Spinal cord (tissue), 10 donors: ENCODE data around the gene PHACTR3. TPM values are rescaled to one million over a fixed set of nuclear protein-coding genes. Genes with fewer than 3 reads are reported as not detected.

ENCODE experiments used
- DNase-seq, 6 donors: peaks; one replicate each; pipeline versions ENCODE4 v3.0.0 to v3.0.0-alpha.2; 2013 to 2015; ENCODE audit warnings: low spot score in 6 of 6, low read depth in 4 of 6
- H3K27ac ChIP-seq: one replicate; pipeline ENCODE4 v1.5.1; 2013; ENCODE audit warnings: low read depth, low read length, control low read depth
- H3K27me3 ChIP-seq: one replicate; pipeline ENCODE4 v1.6.1; 2013; ENCODE audit warnings: low read length; ENCODE audit not compliant: control insufficient read depth, insufficient read depth
- H3K36me3 ChIP-seq: one replicate; pipeline ENCODE4 v1.6.1; 2013; ENCODE audit warnings: low read length; ENCODE audit not compliant: control insufficient read depth, insufficient read depth
- H3K4me1 ChIP-seq: one replicate; pipeline ENCODE4 v1.6.1; 2013; ENCODE audit warnings: low read length; ENCODE audit not compliant: control insufficient read depth, insufficient read depth
- H3K4me3 ChIP-seq: one replicate; pipeline ENCODE4 v1.5.1; 2013; ENCODE audit warnings: low read depth, low read length, control low read depth
- H3K9me3 ChIP-seq: one replicate; pipeline ENCODE4 v1.6.1; 2013; ENCODE audit warnings: low read length; ENCODE audit not compliant: control insufficient read depth, insufficient read depth
- WGBS: methylation state at CpG from one replicate; pipeline ENCODE4 v1.1.5; 2013; ENCODE audit warnings: missing lambda C conversion rate; ENCODE audit not compliant: insufficient coverage; 5-methylcytosine and 5-hydroxymethylcytosine counted together
- polyA plus RNA-seq, 2 donors: library from polyadenylated mRNA; unstranded; fragments of 120-200 nt; gene quantifications; one replicate each; pipeline ENCODE4 v1.2.1, GENCODE V29; 2013; ENCODE audit not compliant: insufficient read length in 2 of 2
- total RNA-seq, 2 donors: library from RNA; depleted of rRNA in 1 of 2; stranded (reverse); fragments of 120-200 nt in 1 of 2; fragments of >200 nt in 1 of 2; gene quantifications; one replicate each; pipeline versions ENCODE4 v1.2.3 to v1.2.4, GENCODE V29; 2013 to 2014
- donor health status: healthy.

PHACTR3 gene
- total and polyA plus RNA-seq, 4 donors: 23.5 to 97.8 (median 52.6) TPM

DNA sequence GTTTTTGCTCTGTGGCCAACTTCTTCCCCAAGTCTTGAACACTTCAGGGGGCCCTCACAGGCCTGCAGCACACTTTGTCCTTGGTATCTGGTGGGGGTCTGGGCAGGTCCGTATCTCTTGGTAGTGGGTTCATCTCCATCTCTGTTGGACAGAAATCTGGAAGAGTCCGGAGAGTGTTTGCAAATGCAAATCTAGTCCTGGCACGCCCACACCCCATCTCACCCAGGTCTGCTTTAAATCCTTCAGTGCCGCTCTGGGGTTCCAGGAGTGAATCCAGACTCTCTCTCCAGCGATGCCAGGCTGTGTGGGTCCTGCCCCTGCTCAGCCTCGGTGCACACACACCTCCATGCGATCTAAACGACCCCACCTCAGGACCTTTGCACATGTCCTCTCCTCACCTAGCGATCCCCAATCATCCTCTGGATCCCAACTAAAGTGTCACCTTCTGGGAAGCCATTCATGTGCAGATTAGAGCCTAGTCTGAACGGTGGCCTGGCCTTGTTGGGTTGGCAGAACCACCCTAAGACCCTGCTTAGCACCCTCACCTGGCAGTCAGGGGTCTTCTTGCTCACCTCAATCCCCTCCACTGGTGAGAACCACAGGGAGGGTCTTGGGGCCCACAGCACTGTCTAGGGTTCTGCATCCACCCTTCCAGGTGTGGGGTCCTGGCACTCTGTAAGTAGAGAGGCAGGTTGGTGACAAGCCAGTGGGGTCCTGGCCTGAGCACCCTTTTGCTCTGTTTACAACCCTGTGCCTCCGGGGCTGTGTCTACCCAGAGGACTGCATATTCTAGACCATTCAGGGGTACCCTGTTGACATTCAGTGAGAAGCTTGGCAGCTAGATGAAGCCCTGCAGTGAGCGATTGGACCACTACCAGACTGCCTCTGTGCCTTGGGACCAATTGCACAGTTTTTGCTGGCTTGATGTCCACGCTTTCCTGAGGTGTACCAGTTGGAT lies 228.3 kb downstream of the PHACTR3 start:
- Histone ChIP-seq H3K4me3 (no peak overlapping the region), H3K27me3 (no peaks in the 10 kb centered on the region), H3K36me3 (peaks cover 25% of the 10 kb centered on the region), H3K4me1 (peaks cover 44% of the 10 kb centered on the region), H3K27ac (no peak overlapping the region), H3K9me3 (no peaks in the 10 kb centered on the region)
- WGBS: 81% methylated on average over 12 of the region's 13 CpGs
- no peak for DNase-seq

DNA sequence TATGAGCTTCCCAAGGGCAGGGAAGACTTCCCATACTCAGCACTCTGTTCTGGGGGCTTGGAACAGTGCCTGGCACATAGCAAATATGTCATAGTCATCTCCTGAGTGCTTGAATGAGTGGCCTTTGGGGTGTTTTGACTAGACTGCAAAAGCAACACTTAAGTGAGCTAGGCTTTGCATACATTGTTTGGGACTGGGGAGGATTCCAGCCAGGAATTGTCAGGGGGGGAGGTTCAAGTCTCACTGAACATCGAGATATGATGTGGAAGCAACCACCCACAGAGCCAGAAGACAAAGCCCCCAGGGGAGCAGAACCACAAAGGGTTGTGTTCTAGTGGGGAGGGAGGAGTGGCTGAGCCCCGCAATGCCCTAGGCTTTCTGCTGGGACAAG lies 230.7 kb downstream of the PHACTR3 start:
- H3K27me3 ChIP-seq: no peaks in the 10 kb centered on the region
- peak overlapping the region; percentile 59 for H3K27ac ChIP-seq
- peaks cover 14% of the 10 kb centered on the region for H3K36me3 ChIP-seq
- WGBS: no CpG with 5 or more reads among the region's 2 CpGs
- H3K4me1 ChIP-seq: peaks cover 32% of the 10 kb centered on the region
- H3K9me3 ChIP-seq: no peaks in the 10 kb centered on the region
- no peak overlapping the region for H3K4me3 ChIP-seq
- DNase-seq: peak in 2 of 6 donors; percentile 41 to 49

DNA sequence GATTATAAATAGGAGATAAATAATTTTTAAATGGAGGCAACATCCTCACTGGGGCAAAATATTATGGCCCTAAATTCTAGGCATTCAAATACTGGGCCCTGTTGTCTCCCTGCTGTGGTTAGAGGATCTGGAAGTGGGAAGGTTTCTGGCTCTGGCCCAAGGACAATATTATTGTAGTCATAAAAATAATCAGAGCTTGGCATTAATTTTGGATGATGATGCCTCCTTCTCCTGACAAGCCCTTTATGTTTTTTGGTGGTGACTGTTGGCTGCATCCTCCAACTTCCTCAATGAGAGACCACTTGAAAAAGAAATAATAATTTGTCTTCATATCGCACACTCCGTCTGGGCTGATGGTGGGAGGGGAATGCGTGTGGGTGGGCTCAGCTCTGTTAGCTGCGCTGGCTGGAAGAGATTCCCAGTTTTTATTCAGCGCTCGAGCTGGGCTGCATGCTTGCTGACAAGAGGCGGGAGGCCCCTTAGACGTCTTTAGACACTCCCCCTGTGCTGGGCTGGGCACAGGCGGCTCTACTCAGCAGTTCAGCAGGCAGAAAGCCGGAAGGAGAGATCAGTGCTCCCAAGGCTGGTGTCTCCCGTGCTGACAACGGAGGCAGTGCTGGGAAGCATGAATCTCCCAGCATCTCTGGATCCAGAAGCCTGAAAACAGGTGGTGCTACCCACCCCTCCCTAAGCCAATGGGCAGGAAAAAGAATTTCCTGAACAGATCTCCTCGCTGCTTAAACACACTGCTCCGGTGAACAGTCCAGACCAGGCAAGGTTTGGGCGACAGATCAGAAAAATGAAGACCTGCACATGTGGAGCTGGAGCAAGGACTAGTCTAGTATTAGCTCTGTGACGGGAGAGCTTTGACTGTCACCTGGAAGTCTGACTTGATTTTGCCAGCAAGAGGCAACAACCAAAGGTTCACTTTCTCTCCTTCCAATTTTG lies 231.4 kb downstream of the PHACTR3 start:
- Histone ChIP-seq H3K36me3 (peaks cover 14% of the 10 kb centered on the region), H3K9me3 (no peaks in the 10 kb centered on the region), H3K4me1 (peaks cover 28% of the 10 kb centered on the region), H3K27me3 (no peaks in the 10 kb centered on the region), H3K4me3 (peak overlapping the region; percentile 59), H3K27ac (peak overlapping the region; percentile 59)
- 8% methylated on average over 15 of the region's 16 CpGs for WGBS
- DNase-seq: peak in 4 of 6 donors; percentile 35 to 91 (median 62)

DNA sequence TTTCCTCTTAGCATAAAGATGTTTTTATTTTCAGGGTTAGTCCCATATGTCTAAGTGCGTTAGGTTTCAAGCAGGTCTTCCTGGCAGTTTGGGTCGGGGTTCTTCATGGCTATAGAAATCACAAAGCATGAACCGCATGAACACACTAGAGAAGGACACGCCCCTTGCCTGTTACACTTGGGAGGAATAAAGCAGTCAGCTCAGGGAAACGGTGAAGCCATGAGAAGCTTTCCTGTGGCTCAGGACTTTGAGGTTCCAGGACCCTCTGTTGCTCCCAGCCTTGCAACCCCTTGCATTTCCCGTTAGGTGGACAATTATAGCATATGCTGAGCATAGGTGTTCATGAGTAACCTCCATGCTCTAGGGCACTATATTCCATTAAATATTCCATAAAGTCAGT lies 232.4 kb downstream of the PHACTR3 start:
- peaks cover 18% of the 10 kb centered on the region for H3K4me1 ChIP-seq
- peak overlapping the region; percentile 59 for H3K4me3 ChIP-seq
- peak in 1 of 6 donors; percentile 57 for DNase-seq
- H3K9me3 ChIP-seq: no peaks in the 10 kb centered on the region
- WGBS: 12% methylated on average over 4 of the region's 6 CpGs
- peaks cover 8% of the 10 kb centered on the region for H3K36me3 ChIP-seq
- H3K27ac ChIP-seq: no peak overlapping the region
- H3K27me3 ChIP-seq: no peaks in the 10 kb centered on the region

DNA sequence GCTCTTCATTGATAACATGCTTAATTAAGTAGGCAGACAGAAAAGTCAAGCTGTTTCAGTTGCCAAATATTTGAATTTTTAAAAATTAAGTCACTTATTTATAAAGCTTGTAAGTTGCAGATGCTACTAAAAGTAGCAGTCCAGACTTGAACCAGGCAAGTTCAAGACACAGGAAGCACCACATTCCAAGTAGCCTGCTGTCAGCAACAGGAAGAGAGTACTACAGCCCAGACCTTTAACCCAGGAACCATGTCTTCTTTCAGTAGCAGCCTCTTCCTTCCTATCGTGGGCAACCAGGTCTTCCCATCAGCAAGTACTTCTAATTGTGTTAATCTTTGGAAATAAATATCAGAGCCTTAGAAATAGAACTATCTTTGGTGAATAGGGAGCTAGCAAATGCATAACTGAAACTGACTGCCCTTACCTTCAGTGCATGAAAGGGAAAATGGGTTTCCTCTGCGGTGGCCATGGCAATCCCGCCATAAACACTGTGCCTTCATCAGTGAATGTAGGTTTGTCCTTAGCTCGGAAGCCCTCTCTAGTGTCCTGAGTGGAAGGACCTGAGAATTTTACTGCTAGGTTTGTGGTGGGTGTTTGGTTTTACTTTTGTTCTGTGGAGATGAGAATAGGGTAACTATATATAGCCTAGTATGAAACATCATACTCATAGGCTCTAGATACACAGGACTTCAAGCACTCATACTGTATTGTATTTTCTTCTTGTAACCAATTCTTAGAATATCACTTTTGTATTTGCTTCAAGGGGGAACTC lies 233.5 kb downstream of the PHACTR3 start:
- WGBS: 100% methylated on average over 2 of the region's 4 CpGs
- Histone ChIP-seq H3K36me3 (peaks cover 2% of the 10 kb centered on the region), H3K27me3 (no peaks in the 10 kb centered on the region), H3K4me1 (peaks cover 15% of the 10 kb centered on the region), H3K4me3 (peak overlapping the region; percentile 59), H3K27ac (no peak overlapping the region), H3K9me3 (no peaks in the 10 kb centered on the region)
- no peak for DNase-seq

DNA sequence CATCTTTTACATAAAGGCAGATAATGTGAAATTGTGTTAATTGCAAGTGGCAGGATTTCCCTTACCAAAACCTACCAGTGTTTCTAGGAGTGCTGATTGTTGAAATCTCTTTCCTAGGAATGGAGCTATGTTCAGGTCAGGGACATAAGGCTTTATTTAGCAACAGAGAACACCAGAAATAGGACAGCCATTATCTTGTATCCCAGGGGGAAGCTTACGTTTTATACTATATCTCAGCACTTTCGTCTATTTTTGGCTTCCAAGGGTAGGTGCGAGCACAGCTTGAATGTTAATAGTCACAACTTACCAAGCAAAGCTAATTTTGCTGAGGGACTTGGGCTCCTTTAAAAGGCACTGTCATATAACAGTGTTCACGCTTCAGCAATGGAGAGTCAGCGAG lies 235.1 kb downstream of the PHACTR3 start:
- Histone ChIP-seq H3K4me3 (no peak overlapping the region), H3K27me3 (no peaks in the 10 kb centered on the region), H3K4me1 (peaks cover 15% of the 10 kb centered on the region), H3K9me3 (no peaks in the 10 kb centered on the region), H3K27ac (no peak overlapping the region), H3K36me3 (no peaks in the 10 kb centered on the region)
- peak in 1 of 6 donors; percentile 70 for DNase-seq
- WGBS: 85% methylated on average over 3 of the region's 5 CpGs

DNA sequence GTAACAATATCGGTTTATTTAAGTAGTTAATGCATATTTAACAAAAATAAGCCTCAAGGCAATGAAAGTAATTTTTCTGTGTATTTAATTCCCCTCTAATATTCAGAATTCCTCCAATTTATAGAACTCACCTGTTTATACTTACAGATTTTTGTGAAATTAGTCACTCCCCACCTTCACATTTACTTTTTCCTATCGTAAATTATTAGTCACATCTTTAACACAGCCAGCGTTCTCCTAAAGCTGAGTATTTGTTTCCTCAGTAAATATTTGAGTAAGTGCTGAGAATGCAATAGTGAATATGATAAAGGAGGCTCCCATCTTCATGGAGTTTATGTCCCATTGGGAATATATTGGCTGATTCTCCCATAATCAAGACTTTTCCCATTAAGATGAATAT lies 241.1 kb downstream of the PHACTR3 start:
- no peak for DNase-seq
- Histone ChIP-seq H3K9me3 (no peaks in the 10 kb centered on the region), H3K4me3 (no peak overlapping the region), H3K27ac (no peak overlapping the region), H3K4me1 (no peaks in the 10 kb centered on the region), H3K36me3 (no peaks in the 10 kb centered on the region), H3K27me3 (no peaks in the 10 kb centered on the region)
- WGBS: no CpG with 5 or more reads among the region's 3 CpGs

DNA sequence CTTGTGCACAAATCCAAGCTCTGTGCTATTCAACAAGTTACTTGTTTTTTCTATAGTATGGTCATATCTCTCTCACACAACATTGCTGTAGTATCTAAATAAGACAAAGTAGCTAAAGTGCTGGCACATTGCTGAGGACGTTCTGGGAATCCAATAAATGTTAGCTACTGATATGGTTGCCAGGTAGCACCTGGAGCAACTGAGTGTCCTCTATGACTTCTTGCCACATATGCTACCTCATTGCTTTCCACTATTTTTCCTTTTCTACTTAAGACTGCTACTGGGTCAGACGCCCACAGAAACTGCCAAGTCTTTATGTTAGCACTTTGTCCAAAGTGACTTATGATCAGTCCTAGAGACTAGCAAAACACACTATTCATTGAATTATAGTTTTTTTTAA lies 243.8 kb downstream of the PHACTR3 start:
- Histone ChIP-seq H3K36me3 (no peaks in the 10 kb centered on the region), H3K9me3 (no peaks in the 10 kb centered on the region), H3K4me3 (no peak overlapping the region), H3K27ac (no peak overlapping the region), H3K27me3 (no peaks in the 10 kb centered on the region), H3K4me1 (no peaks in the 10 kb centered on the region)
- 75% methylated on average over 2 of the region's 2 CpGs for WGBS
- DNase-seq: no peak
